Sigmoid colon (tissue), 4 donors: Measurements from ENCODE around the gene TSPAN9.

Source experiments
- POLR2A ChIP-seq, 2 donors: fragments of 450-650 bp; IDR thresholded peaks; one replicate each; pipeline ENCODE4 v1.6.1; 2016; ENCODE audit warnings: antibody characterized with exemption in 2 of 2, mild to moderate bottlenecking in 2 of 2, moderate library complexity in 2 of 2
- POLR2AphosphoS5 ChIP-seq, 4 donors: sonication (generic); formaldehyde crosslinking; IDR thresholded peaks; one replicate each; pipeline ENCODE4 v1.6.1; 2017; ENCODE audit warnings: antibody characterized with exemption in 4 of 4
- TF ChIP-seq, protein P1 (sequence below), 4 experiments: fragments of 450-650 bp in 3 of 4; fragments of 200-600 bp in 1 of 4; IDR thresholded peaks; one replicate each; pipeline ENCODE4 v1.5.1; 2016 to 2019; ENCODE audit warnings: antibody characterized with exemption in 4 of 4, mild to moderate bottlenecking in 3 of 4, moderate library complexity in 2 of 4

GRCh38 chr12:3195859-3196483 is 118.8 kb downstream of the TSPAN9 start:
- TF ChIP-seq, protein P1, sequence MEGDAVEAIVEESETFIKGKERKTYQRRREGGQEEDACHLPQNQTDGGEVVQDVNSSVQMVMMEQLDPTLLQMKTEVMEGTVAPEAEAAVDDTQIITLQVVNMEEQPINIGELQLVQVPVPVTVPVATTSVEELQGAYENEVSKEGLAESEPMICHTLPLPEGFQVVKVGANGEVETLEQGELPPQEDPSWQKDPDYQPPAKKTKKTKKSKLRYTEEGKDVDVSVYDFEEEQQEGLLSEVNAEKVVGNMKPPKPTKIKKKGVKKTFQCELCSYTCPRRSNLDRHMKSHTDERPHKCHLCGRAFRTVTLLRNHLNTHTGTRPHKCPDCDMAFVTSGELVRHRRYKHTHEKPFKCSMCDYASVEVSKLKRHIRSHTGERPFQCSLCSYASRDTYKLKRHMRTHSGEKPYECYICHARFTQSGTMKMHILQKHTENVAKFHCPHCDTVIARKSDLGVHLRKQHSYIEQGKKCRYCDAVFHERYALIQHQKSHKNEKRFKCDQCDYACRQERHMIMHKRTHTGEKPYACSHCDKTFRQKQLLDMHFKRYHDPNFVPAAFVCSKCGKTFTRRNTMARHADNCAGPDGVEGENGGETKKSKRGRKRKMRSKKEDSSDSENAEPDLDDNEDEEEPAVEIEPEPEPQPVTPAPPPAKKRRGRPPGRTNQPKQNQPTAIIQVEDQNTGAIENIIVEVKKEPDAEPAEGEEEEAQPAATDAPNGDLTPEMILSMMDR (IDR thresholded peaks at IDR 0.05), result no peak
- TF ChIP-seq POLR2A (IDR thresholded peaks at IDR 0.05), result no peak
- no peak for TF ChIP-seq POLR2AphosphoS5 (IDR thresholded peaks at IDR 0.05)
